PFSK-1 (cell line): ENCODE results near the gene RDM1.

Experiments used
- FOXP2 ChIP-seq: optimal IDR thresholded peaks from 2 replicates; pipeline ENCODE3; 2011; ENCODE audit warnings: borderline replicate concordance, control low read depth, inconsistent platforms; ENCODE audit not compliant: insufficient read depth; ENCODE audit errors: extremely low read length, extremely low read depth
- POLR2AphosphoS5 ChIP-seq: IDR thresholded peaks from 2 replicates; pipeline ENCODE4 v1.6.1; 2012; ENCODE audit warnings: low read depth, mild to moderate bottlenecking, control low read depth, low read length, moderate library complexity
- REST ChIP-seq, 2 experiments: IDR thresholded peaks; 2 replicates each; pipeline versions ENCODE4 v1.6.1 to v1.8.0; 2011 to 2012; ENCODE audit warnings: low read depth in 2 of 2, low read length in 2 of 2, control low read depth in 1 of 2, inconsistent platforms in 1 of 2, mild to moderate bottlenecking in 1 of 2, moderate library complexity in 1 of 2; ENCODE audit not compliant: insufficient read depth in 1 of 2
- SIN3A ChIP-seq: IDR thresholded peaks from 2 replicates; pipeline ENCODE4 v1.6.1; 2012; ENCODE audit warnings: mild to moderate bottlenecking, low read length, moderate library complexity, borderline replicate concordance; ENCODE audit not compliant: insufficient read depth
- TAF1 ChIP-seq: IDR thresholded peaks from 2 replicates; pipeline ENCODE4 v1.6.1; 2012; ENCODE audit warnings: low read length, control low read depth, borderline replicate concordance; ENCODE audit not compliant: insufficient read depth

RDM1 gene

DNA sequence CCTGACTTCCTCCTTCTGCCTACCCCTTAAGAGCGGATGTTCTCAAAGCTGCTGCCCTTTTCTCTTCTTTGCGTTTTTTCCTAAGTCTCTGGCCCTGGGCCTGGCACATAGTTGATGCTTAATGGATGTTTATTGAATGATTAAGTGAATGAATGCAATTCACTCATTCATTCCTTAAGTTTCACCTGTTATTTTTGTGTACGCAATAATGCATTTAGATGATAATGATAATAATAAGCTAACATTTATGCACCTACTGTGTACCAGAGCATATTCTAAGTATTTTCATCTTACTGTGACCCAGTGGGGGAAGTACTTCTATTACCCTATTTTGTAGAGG lies 54.8 kb downstream of the RDM1 start:
- TF ChIP-seq POLR2AphosphoS5: no peak
- no peak for TF ChIP-seq TAF1
- no peak for TF ChIP-seq FOXP2
- TF ChIP-seq REST (IDR thresholded peaks at IDR 0.05; ENCODE audit: insufficient read depth in 1 of 2, low read depth in 2 of 2, low read length in 2 of 2): no peak
- TF ChIP-seq SIN3A: no peak

DNA sequence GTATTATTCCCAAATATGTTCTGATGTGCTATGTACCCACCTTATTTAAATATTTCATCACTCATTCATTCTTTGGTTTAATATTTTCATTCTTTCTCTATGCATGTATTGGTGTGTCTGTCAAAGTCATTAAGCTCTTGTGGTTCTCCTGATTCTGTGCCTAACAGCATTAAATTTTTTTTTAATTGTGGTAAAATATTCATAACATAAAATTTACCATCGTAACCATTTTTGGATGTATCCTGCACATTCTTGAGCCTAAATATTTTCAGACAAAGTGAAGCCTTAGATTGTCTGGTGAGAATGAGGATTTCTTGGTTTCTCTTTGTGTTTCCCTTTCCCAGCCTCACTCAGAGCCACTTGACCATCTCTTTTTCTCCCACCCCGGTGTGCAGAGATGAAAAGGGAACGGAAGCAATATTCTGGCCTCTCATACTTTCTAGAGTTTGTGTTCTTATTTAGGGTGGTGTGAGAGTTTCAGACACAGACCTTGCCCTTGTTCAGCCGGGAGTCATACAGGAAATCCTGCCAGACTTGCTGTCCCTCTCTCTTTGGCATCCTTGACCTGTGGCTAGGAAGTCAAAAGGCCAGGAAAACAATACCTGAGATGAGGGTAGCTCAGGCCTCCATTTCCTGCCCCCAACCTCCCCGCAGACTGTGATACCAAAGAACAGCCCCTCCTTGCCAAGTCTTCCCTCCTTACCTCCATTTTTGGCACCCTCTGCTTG lies 55.3 kb downstream of the RDM1 start:
- TF ChIP-seq FOXP2: no peak
- TF ChIP-seq POLR2AphosphoS5: no peak
- no peak for TF ChIP-seq TAF1
- no peak for TF ChIP-seq REST (IDR thresholded peaks at IDR 0.05; ENCODE audit: insufficient read depth in 1 of 2, low read depth in 2 of 2, low read length in 2 of 2)
- TF ChIP-seq SIN3A: no peak

GRCh38 chr17:35872196-35872980 lies 58.2 kb downstream of the RDM1 start:
- TF ChIP-seq FOXP2: no peak
- TF ChIP-seq SIN3A: no peak

- no peak for TF ChIP-seq TAF1
- no peak for TF ChIP-seq POLR2AphosphoS5
- TF ChIP-seq FOXP2: no peak
- no peak for TF ChIP-seq REST (IDR thresholded peaks at IDR 0.05; ENCODE audit: insufficient read depth in 1 of 2, low read depth in 2 of 2, low read length in 2 of 2)
- TF ChIP-seq SIN3A: no peak
These were observed 59.4 kb downstream of the RDM1 start for GRCh38 chr17:35870906-35871819.

- no peak for TF ChIP-seq REST (IDR thresholded peaks at IDR 0.05; ENCODE audit: insufficient read depth in 1 of 2, low read depth in 2 of 2, low read length in 2 of 2)
- no peak for TF ChIP-seq POLR2AphosphoS5
- TF ChIP-seq SIN3A: no peak
- no peak for TF ChIP-seq TAF1
- TF ChIP-seq FOXP2: no peak
These were observed 61.8 kb downstream of the RDM1 start, which contains the start of gene HEATR9 for GRCh38 chr17:35868737-35869136. Gene HEATR9, minus strand, starts transcription at chr17:35868891. Its CDS starts 149 bp downstream, at chr17:35868742.
